Sigmoid colon (tissue), 4 donors: Measurements from ENCODE around the gene MALAT1.

Source experiments
- CTCF ChIP-seq, 4 experiments: fragments of 450-650 bp in 3 of 4; fragments of 200-600 bp in 1 of 4; IDR thresholded peaks; one replicate each; pipeline ENCODE4 v1.5.1; 2016 to 2019; ENCODE audit warnings: antibody characterized with exemption in 4 of 4, mild to moderate bottlenecking in 3 of 4, moderate library complexity in 2 of 4
- EP300 ChIP-seq, 4 donors: sonication (generic); formaldehyde crosslinking; IDR thresholded peaks; one replicate each; pipeline ENCODE4 v1.6.1; 2017; ENCODE audit warnings: antibody characterized with exemption in 4 of 4
- POLR2A ChIP-seq, 2 donors: fragments of 450-650 bp; IDR thresholded peaks; one replicate each; pipeline ENCODE4 v1.6.1; 2016; ENCODE audit warnings: antibody characterized with exemption in 2 of 2, mild to moderate bottlenecking in 2 of 2, moderate library complexity in 2 of 2
- POLR2AphosphoS5 ChIP-seq, 4 donors: sonication (generic); formaldehyde crosslinking; IDR thresholded peaks; one replicate each; pipeline ENCODE4 v1.6.1; 2017; ENCODE audit warnings: antibody characterized with exemption in 4 of 4

GRCh38 chr11:65554057-65554818 lies 55.4 kb downstream of the MALAT1 start:
- TF ChIP-seq CTCF (IDR thresholded peaks at IDR 0.05) (no peak), POLR2AphosphoS5 (IDR thresholded peaks at IDR 0.05) (no peak), POLR2A (IDR thresholded peaks at IDR 0.05) (no peak), EP300 (IDR thresholded peaks at IDR 0.05) (no peak)
